Epithelial cell of proximal tubule (primary cell): ENCODE data around the gene DPEP2. TPM values are rescaled to one million over a fixed set of nuclear protein-coding genes. Genes with fewer than 3 reads are reported as not detected.

Experiments
- DNase-seq: peaks from one replicate; pipeline ENCODE4 v3.0.0-alpha.2; 2011; ENCODE audit warnings: low read depth
- H3K4me3 ChIP-seq: 2 replicates; pipeline ENCODE4 v1.5.1; 2011; ENCODE audit warnings: low read depth, mild to moderate bottlenecking, low read length
- CTCF ChIP-seq: conservative IDR thresholded peaks from 2 replicates; pipeline ENCODE4 v1.5.1; 2012; ENCODE audit warnings: low read depth, mild to moderate bottlenecking, low read length
- total RNA-seq: library from RNA; depleted of rRNA; stranded (reverse); fragments of >200 nt; gene quantifications from 2 replicates; pipeline ENCODE4 v1.2.3, GENCODE V29; 2015

The DPEP2 gene
- total RNA-seq, 1 donor from 2014 or later: not detected

- TF ChIP-seq CTCF: no peak
- DNase-seq: no peak
- no peak overlapping the region for H3K4me3 ChIP-seq
These were observed 6.5 kb downstream of the DPEP2 start for GRCh38 chr16:67992661-67993206.

DNA sequence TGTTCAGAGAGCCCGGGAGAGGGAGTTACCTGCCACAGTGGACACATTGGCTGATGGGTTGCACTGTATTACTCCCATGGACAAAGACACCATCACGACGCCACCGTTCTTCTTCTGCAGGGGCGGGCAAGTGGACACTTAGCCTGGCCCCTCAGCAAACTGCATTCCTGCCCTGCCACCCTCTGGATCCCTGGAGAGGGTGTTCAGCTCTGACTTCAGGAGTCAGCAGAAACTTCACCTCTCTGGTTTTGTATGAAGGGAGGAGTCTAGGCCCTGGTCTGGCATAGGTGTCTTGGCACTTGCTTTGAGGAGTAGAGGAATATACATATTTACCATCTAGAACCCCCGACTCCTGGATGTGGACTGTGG is 9.3 kb downstream of the DPEP2 start:
- TF ChIP-seq CTCF: no peak
- no peak for DNase-seq
- no peak overlapping the region for H3K4me3 ChIP-seq

DNA sequence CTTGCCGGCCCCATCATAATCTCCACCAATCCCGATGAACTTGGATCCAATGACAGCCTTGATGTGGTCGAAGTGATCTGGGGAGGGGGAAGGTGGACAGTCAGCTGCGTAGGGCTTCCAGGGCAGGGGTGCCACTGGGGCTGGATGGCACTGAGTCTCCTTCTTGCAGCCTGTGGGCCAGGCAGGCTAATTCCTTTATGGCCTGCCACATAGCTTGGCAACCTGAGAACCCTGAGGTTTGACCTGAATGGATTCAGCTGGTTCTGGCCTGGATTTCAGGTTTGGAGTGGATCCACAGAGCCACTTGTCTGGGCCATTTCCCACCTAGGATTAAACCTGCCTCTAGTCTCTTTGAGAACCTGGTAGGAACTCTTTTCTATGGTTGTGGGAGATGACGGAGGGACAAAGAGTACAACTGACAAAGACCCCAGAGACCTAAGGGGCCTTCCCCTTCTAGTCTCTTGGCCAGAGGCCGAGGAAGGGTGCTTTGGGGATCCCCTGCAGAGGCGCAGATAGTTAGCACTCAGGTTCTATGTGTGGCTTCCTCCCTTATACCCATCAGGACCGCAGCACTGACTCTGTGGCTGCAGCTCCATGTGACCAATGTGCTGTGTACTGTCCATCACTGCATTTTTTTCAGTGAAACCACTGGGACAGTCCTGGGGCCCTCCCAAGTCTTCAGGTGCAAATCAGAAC is 9.8 kb downstream of the DPEP2 start:
- DNase-seq: no peak
- TF ChIP-seq CTCF: no peak
- H3K4me3 ChIP-seq: no peak overlapping the region

DNA sequence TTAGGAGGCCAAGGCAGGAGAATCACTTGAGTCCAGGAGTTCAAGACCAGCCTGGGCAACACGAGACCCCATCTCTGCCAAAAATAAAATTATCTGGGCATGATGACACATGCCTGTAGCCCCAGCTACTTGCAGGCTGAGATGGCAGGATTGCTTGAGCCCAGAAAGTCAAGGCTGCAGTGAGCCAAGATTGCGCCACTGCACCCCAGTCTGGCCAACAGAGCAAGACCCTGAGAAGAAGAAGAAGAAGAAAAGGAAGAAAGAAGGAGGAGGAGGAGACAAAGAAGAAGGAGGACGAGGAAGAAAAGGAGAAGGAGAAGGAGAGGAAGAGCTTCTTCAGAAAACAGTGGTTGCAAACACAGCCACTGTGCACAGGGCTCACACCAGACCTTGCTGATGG is 10.6 kb downstream of the DPEP2 start:
- no peak for DNase-seq
- H3K4me3 ChIP-seq: no peak overlapping the region
- no peak for TF ChIP-seq CTCF

GRCh38 chr16:67987460-67988160 is 11.7 kb downstream of the DPEP2 start:
- no peak for TF ChIP-seq CTCF
- DNase-seq: no peak
- no peak overlapping the region for H3K4me3 ChIP-seq

GRCh38 chr16:67986949-67987348 is 12.3 kb downstream of the DPEP2 start:
- H3K4me3 ChIP-seq: no peak overlapping the region
- no peak for TF ChIP-seq CTCF
- no peak for DNase-seq
